GM19043 (cell line): ENCODE results near the gene GALNT10.
"Not testable (repeated sequence)": the region's sequence is repeated elsewhere in the genome, so short reads cannot be mapped to it uniquely, and the experiment has no call there.

Experiments used
- ATAC-seq: cut with Tn5 transposase; IDR thresholded peaks from one replicate; pipeline ENCODE4 v1.9.1; 2021; ENCODE audit warnings: low read depth; ENCODE audit not compliant: unreplicated experiment

The GALNT10 gene, protein sequence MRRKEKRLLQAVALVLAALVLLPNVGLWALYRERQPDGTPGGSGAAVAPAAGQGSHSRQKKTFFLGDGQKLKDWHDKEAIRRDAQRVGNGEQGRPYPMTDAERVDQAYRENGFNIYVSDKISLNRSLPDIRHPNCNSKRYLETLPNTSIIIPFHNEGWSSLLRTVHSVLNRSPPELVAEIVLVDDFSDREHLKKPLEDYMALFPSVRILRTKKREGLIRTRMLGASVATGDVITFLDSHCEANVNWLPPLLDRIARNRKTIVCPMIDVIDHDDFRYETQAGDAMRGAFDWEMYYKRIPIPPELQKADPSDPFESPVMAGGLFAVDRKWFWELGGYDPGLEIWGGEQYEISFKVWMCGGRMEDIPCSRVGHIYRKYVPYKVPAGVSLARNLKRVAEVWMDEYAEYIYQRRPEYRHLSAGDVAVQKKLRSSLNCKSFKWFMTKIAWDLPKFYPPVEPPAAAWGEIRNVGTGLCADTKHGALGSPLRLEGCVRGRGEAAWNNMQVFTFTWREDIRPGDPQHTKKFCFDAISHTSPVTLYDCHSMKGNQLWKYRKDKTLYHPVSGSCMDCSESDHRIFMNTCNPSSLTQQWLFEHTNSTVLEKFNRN

DNA sequence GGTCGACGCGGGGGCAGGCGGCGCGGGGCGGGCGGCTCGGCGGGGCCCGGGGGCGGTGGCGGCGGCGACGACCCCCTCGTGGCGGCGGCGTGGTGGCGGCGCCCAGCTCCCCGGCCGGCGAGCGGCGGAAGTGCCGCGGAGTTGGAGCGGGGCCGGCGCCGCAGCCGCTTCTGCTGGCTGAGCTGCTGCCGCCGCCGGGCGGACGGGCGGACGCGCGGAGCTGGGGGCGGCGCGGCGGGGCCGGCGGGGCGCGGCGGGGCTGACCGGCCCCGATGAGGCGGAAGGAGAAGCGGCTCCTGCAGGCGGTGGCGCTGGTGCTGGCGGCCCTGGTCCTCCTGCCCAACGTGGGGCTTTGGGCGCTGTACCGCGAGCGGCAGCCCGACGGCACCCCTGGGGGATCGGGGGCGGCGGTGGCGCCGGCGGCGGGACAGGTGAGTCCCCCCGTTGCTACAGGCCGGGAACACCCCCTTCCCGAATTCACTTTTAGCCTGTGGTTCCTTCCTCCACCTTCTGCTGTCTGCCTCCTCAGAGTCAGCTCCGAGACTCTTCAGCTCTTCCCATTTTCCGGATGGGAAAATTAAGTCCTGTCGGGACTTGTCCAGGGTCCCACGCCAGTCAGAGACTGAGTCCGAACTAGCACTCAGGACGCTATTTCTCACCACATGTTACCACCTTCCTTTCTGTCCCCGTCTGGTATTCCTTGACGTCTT, at the start of gene GALNT10:
TSS of gene GALNT10 (plus strand) at position 139 of the 710 bp plus-strand sequence. CDS start at position 273, 134 bp downstream.
- ATAC-seq = peak; percentile 67

DNA sequence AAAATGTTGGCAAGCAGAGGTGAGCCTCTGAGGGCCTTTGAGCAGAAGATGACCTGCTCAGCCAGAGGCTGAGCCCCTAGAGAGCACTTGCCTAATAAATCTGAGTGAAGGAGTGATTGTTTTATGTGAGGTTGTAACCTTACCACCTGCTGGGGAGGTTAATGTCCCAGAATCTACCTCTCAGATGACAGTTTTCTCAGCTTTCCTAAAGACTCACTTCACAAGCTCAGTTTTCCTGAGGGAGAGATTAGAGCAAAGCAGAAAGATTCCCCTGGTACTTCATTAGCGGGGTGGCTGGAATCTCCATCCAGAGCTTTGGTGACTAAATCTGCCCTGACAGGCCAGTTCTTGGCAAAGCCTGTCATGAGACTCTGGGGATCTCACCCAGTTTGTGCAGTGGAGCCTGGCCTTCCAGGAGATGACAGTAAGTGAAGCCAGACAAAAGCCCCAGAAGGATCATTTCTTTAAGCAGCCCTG, 48.8 kb upstream of the GALNT10 start:
- ATAC-seq = no peak

DNA sequence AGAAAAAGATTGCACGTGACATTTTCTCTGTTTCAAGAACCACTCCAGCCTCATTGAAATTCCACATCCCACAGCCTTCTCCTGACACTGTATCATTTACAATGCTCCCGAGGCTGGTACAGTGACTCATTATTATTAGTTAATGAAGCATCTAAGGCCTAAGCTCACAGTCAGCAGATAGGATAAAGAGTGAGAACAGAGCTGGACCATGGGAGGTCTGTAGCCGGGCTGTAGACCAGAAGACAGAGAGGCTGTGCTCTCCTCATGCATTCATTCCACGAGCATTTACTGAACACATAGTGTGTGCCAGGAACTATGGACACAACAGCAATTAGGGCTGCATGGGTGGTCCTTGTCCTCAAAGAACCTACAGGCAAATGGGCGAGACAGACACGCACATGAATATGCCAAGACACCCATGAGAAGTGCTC, 47.3 kb upstream of the GALNT10 start:
- no peak for ATAC-seq

DNA sequence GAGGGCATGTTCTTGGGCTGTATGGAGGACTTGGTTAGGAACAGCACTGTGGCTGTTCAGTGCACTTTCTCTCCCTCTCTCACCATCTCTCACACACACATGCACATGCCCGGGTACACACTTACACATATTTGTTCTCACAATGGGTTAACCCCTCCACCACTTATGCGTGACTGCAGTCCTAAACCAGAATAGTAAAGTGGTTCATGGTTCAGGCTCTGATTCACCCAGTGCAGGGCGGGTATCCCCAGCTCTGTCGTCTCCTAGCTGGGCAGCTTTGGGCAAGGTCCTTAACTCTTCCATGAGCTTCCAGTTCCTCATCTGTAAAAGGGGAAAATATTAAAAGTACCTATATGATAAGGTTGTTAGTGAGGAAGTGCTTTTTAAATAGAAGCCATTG, 45.3 kb upstream of the GALNT10 start:
- ATAC-seq = no peak

DNA sequence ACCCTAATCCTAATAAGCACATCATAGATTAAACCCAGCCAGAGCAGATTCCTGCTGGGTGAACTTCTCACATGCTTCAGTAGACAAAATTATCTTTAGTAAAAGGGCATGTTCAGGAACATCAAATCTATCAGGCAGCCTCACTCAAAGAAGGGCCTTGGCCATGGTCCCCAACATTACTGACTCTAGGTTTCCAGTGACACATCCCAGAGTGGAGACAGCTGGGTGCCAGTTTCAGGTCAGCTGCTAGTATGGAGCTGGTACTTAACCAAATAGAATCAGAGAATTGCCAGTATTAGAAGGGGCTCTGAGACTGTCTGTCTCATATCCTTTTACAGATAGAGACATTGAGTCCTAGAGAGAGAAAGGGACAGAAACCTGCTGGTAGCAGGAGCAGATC, 44.1 kb upstream of the GALNT10 start:
- no peak for ATAC-seq

DNA sequence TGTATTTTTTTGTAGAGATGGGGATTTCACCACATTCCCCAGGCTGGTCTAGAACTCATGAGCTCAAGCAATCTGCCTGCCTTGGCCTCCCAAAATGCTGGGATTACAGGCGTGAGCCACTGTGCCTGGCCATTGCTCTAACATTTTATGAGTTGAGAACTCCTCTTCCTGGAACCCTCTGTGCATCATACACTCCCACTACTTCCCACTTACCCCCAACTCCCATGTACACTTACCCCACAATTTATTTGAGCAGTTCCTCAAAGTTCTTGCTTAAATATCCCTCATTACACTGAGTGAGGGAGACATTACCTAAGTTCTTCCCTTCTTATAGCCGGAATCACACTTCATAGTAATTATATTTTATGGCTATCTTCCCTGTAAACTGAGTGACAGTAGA, 42.9 kb upstream of the GALNT10 start:
- no peak for ATAC-seq

DNA sequence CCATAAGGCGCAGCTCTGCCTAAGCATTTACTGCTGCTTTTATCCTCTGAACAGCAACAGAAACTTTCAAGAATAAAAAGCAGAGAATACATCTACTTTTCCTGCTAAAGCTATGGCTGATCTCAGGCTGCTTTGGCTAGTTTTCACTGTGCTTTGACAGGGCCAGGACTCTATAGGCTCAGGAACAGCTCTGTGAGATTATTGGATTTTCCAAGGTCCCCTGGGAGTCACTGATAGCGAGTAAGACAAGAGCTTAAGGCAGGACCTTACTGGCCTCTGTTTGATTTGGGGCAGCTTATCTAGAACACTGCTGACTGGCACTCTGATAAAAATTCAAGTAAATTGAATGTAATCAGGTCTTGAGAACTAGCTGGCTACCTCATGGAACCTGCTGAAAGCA, 40.1 kb upstream of the GALNT10 start:
- ATAC-seq = not testable (repeated sequence)

DNA sequence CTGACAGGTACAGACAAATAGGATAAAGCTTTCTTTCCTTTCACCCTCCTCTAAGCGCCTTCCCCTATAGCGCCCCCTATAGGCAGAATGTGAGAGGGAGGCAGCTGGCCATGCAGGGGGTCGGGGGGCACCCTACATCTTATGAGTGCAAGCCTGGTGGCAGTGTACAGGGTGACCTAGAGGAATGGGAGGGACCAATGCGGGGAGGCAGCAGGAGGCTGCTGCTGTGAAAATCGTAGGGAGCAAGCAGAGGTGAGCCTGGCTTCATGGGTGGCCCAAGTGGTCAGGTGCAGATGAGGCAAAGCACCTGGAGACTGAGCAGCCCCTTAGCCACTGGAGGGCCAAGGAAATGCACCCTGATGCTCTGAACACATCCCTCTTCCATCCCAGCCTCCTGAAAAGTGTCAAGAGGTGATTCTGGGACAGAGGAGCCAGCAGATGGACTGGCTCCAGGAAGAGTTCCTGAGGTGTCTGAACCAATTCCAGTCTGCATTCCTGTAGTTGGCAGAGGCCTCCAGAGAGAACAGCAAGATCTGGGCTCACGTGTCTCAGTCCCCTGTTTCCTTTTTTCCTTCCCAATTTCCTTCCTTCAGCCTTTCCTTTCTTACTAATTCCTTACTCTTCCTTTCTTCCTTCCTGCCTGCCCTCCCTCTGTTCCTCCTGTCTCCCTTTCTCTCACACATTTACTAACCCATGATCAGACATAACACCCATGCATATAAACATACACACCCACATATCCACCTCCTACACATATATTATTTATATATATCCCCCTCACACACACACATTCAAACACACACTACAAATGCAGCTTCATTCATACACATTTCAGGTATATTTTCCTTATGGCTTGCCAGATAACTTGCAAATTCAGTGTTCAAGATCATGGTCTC, 32.8 kb upstream of the GALNT10 start:
- ATAC-seq = no peak

DNA sequence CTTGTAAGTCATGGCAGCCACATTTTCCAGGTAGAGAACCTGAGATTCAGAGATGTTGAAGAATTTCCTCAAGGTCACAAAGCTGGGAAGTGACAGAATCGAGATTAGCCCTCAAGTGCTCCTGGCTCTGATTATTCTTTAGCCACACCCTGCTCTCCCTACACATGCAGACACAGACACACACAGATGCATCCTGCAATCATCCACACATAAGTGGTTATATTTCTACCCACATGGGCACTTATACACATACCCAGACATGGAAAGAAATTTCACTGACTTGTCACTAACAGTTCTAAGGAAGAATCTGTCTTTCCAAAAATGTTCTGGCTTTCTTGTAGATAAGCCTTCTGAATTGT, 32.2 kb upstream of the GALNT10 start:
- ATAC-seq = no peak

DNA sequence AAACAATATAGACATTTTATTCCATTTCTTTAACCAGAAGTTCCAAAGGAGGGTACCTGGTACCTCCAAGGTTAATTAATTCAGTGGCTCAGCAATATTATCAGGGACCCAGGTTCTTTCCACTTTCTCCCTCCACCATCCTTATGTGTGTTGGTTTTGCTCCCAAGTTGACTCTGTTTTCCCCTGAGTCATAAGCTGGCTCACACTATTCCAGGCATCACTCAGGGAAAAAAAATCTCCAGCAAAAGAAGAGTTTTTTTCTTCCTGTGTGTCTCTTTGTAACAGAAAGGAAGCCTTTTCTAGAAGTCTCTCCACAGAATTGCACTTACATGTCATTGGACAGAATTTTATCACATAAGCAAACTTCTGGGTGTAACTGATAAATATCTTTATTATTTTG, 31.2 kb upstream of the GALNT10 start:
- ATAC-seq = no peak

DNA sequence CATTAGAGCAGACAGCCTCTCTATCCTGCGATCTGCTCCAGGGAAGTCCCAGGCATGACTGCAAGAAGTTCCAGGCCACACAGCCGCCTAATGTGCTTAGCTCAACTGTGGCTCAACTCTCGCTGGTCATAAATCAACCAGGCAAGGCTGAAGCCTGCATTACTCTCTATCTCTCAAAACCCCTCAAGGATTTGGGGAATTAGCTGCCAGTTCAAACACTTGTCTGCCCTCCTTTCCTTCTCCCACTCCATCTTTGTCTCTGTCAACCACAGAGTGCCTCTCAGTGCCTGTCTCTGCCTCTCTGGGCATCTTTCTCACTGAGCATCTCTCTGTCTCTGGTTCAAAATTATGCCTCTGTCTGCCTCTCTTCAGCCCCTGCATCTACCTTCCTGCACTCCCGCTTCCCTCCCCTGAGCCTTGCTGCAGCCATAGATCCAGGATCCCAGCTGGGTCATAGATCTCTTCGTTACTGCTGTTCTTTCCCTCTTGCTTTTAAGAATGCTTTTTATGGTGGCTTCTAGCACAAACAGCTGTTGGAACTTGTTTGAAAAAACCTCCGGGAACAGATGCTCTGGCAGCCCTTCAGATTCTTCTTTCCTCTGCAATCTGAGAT, 27.9 kb upstream of the GALNT10 start:
- no peak for ATAC-seq

DNA sequence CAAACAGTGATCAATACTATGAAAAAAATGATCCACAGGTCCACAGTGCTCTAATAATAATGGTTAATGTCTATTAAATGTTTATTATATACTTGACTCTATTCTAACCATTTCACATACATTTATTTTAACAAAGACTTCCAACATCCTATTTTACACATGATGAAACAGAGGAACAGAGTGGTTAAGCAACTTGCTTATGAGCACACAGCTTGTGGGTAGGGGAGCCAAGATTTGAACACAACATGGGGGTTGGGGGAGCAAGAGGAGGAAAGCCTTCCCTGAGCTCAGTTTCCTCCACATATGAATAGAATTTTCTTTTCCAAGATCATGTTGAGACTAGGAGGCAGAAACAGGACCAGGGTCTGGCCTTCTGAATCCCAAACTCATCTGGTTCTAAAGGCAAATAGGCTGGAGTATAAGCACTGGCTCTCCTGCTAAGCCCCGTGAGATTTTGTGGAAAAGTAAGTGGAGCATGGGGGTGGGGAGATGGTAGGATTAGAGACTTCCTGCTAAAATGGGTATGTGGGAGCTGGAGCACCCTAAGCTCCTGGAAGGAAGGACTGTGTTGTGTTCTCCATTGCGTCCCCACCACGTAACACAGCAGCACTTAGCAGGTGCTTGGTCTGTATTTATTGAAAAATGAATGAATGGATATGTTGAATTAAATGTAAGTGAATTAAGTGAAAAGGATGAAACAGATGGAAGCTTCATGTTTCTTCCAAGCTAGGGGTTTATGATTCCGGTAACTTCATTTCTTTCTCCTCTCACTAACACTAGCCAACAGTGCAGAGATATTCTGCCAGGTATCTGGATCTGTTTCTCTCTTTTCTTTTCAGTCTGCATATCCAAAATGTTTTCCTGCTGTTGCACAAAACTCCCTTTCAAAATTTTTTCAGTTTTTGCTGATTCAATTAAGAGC, 26.9 kb upstream of the GALNT10 start:
- no peak for ATAC-seq

DNA sequence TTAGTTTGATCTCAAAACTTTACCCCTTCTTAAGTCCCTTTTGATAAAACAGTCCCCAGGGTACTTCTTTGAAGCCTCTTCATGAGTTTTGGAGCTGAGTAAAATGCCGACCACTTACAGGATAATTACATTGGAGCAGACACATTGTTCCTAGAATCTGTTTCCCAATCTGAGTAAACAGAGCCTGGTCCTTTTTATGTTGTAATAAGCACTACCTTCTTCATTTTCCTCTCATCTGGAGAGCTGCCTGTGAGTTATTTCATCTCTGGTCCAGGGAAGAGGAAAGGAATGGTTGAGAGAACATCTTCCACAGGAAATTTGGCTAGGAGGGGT, 26.3 kb upstream of the GALNT10 start:
- ATAC-seq = no peak

DNA sequence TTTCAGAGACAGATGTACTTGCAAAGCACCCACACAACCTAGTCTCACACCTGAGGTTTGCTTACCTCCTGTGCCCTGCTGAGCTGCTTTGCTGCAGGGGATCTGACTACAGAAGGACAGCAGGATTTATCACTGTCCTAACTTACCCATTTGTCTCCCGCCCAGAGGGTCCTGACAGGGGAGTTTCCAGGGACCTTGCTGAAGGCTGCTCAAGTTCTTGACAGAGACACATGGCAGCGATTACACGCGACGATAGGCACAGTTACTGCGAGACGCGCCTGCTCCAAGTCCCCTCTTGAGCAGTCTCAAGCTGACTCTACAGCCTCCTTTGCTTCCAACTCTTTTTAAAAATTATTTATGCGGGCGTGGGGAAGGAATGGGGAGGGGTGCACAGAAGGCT, 24.6 kb upstream of the GALNT10 start:
- ATAC-seq = no peak

DNA sequence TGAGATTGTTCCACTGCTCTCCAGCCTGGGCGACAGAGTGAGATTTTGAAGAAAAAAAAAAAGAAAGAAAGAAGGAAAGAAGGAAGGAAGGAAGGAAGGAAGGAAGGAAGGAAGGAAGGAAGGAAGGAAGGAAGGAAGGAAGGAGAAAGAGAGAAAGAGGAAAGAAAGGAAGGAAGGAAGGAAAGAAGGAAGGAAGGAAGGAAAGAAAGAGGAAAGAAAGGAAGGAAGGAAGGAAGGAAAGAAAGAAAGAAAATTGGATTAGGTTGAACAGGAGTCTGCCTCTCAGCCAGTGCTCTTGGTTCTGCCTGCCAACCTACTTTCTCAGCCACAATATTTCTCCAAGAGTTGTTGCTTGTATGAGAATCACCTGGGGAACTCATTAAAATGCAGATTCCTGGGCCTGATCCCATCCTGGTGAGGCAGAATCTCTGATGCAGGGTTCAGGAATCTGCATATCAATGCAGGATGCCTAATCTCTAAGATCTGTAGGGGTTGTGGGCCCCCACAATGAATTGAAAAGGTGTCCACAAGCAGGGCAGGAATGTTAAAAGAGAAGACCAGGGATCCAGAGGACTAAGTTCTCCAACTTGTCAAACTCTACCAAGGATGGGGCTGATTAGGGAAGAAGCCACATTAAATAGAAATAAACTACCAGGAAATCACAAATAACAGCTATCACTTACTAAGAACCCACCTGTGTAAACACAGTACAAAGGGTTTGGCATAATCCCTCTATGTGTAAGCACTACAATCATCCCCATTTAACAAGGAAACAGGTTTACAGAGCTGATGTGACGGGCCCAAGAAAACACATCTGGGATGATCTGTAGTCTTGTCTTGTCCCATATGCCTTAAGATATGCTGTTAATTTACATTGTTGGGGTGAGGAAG, 23.4 kb upstream of the GALNT10 start:
- ATAC-seq = no peak

DNA sequence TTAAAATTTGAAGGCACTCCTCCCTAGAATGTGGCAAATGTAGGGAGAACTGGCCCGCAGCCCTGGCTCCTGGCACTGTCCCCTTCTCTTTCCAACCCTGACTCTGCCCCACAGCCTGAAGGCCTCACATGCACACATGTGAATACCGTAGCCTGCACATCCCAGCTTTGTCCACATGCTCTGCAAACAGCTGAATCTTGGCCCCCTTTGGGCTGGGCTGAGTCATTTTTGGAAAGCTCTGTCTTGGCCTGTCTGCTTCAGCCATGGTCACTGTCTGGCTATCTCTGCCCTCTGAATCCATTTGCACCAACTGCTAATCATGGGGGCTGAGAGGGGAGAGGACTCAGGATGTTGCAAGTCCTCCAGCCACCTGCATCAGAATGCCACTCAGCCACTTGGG, 22.1 kb upstream of the GALNT10 start:
- ATAC-seq = no peak

DNA sequence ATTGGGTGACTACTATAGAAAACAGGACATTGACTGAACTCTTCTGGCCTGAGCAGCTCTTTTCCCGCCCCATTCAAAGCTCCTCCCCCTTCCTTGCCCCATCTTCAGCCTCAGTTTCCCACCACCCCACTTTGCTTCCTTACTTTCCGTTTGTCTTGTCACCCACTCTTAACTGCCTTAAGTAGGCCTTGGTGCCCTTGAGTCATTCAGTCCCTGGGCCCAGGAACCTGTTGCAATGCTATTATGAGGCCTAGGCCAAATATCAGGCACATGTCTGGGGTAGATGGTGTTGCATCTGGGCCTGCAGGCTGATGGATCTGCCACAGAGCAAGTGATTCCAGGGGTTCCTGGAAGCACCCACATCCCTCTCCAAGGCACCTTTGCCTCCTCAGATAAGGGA, 17.7 kb upstream of the GALNT10 start:
- no peak for ATAC-seq

DNA sequence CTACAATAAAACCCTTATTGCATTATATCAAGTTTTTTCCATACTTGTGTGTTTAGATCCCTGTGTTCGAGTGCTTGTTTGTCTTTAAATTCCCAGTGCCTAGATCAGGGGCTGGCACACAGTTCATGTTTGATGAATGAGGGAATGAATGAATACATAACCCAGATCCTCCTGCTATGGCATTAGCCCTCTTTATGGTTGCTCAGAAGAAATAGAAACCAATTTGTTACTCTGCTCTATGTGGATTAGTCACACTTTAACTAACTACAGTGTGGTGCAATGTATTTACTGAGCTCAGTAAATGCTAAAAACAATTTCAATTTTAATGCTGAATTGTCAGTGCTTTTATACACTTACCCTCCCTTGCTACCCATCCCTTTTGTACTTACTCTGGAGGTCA, 16.4 kb upstream of the GALNT10 start:
- no peak for ATAC-seq
